ENCODE results near the gene PLEKHA5.

The PLEKHA5 gene

DNA sequence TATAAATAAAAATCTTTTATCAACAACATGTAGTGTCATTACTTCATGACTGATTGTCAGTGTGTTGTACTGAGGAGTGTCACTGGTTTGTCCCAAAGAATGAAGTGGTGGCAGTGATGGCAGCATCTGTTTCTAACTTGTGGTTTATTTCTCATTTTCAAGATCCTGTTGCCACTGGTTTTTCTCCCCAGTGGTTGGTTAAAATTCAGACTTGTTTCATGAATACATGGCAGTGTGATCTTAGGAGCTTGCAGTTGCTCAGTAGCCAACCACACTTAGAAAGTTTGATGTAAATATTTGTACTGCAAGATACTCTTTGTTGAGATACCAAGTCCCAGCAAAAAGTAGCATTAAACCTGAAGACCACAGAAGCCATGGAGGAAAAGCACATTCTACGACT is 69.8 kb downstream of the PLEKHA5 start:
- no peak for DNase-seq (ENCODE audit: low spot score)
- CTCF ChIA-PET, result interaction anchor here (0.5 to 0.6 kb wide), 3 partner anchors 25 to 920 kb away, joined by 3 to 4 read pairs (median 3); no protein-coding TSS in a partner anchor
- POLR2A ChIA-PET (ENCODE audit: low non-redundant PET), result no interaction called here
- TF ChIP-seq, protein P1, sequence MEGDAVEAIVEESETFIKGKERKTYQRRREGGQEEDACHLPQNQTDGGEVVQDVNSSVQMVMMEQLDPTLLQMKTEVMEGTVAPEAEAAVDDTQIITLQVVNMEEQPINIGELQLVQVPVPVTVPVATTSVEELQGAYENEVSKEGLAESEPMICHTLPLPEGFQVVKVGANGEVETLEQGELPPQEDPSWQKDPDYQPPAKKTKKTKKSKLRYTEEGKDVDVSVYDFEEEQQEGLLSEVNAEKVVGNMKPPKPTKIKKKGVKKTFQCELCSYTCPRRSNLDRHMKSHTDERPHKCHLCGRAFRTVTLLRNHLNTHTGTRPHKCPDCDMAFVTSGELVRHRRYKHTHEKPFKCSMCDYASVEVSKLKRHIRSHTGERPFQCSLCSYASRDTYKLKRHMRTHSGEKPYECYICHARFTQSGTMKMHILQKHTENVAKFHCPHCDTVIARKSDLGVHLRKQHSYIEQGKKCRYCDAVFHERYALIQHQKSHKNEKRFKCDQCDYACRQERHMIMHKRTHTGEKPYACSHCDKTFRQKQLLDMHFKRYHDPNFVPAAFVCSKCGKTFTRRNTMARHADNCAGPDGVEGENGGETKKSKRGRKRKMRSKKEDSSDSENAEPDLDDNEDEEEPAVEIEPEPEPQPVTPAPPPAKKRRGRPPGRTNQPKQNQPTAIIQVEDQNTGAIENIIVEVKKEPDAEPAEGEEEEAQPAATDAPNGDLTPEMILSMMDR (conservative IDR thresholded peaks at IDR 0.05; ENCODE audit: low read depth), result no peak
- H3K27ac ChIP-seq, result no peak overlapping the region

DNA sequence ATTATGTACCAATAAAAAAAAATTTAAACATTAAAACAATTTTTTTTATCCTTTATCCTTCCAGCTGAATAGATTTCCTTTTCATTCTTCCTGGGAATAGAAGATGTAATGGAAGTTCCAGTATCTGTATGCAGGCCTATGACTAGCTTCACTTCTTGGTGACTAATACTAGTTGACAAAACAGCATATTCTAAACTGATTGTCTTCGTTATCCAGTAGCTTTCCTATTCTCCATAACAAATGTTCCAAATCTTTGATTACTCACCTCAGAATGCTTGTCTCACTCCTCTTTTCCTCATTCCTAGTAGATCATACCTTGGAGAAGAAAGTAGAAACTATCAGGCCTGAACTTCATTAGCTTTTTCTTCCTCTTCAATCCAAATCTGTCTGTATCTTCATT is 70.7 kb downstream of the PLEKHA5 start:
- TF ChIP-seq, protein P1 (conservative IDR thresholded peaks at IDR 0.05; ENCODE audit: low read depth), result no peak
- ChIA-PET CTCF (no interaction called here), POLR2A (ENCODE audit: low non-redundant PET) (no interaction called here)
- no peak for DNase-seq (ENCODE audit: low spot score)
- H3K27ac ChIP-seq, result no peak overlapping the region

DNA sequence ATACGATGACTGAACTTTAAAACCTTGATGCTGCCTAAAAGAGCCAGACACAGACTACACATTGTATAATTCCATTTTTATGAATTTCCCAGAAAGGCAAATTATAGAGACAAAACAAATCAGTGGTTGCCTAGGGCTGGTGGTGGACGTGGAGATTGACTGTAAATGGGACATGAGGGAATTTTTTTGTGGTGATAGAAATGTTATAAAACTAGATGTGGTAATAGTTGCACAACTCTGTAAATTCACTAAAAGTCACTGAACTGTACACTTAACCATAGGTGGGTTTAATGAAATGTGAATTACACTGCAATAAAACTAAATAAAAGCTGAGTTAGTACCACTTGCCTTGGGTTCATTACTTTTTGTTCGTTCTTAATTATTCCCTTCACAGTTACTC is 72.1 kb downstream of the PLEKHA5 start:
- POLR2A ChIA-PET (ENCODE audit: low non-redundant PET), result no interaction called here
- CTCF ChIA-PET, result interaction anchor here (0.6 kb wide), 1 partner anchor 771 kb away, joined by 3 read pairs; no protein-coding TSS in a partner anchor
- H3K27ac ChIP-seq, result no peak overlapping the region
- DNase-seq (ENCODE audit: low spot score), result no peak
- TF ChIP-seq, protein P1 (conservative IDR thresholded peaks at IDR 0.05; ENCODE audit: low read depth), result no peak

DNA sequence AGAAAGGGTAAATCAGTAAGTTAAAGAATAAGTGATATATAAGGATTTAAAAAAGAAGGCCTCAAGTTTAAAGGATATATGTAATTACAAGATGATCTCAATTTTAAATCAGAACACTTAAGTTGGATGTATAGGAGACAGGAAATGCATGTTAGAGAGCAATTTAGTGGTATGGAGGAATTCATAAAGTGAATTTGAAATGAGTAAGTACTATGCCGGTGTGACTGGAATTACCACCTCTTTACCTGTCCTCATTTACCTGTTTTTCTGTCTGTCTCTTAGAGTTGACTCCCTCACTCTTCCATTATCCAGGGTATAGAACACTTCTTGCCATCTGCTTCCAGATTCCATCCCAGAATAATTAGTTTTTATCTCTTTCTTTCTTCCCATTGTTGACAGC is 73.5 kb downstream of the PLEKHA5 start:
- no peak for DNase-seq (ENCODE audit: low spot score)
- CTCF ChIA-PET, result no interaction called here
- H3K27ac ChIP-seq, result no peak overlapping the region
- POLR2A ChIA-PET (ENCODE audit: low non-redundant PET), result no interaction called here
- TF ChIP-seq, protein P1 (conservative IDR thresholded peaks at IDR 0.05; ENCODE audit: low read depth), result no peak

DNA sequence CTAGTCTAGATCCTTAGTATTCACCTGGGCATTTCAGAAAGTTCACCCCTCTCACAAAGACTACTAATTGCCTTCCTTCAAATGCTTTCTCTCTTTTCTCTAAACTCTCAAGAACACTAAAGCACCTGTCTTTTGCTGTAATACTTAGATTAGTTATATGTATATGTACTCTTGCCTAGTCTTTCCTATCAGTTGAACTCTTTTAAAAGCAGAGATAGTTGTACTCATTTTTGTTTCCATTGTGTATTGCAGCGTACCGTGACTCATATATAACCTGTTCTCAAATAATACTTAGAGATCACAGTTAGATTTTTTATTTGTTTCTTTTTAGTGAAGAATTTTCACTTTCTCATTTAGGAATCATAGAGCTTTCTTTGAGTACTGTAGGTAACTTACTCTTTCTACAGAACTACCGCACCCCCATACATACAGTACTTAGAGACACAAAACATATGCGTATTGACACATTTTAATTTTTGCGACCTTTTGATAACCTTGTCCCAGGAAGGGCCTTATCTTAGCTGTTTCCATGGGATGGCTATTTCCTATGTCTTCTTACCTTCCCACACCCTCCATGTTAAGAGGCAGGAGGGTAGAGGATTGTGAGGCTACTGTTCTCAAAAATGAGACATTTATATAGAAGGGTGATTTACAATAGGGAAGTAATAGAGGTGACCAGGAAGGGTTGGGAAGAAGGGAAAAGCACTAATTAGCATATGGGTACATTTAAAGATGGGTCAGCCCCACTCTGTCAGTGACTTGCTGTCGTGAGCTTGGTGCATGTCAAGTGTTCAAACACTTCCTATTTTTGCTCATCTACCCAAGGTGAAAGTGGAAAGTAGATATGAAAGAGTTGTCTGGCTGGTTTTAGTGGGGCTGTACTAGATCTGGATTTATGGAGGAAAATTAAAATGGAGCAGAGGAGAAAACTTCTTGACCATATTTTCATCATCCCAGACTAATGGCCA is 74.3 kb downstream of the PLEKHA5 start:
- DNase-seq (ENCODE audit: low spot score), result no peak
- no peak overlapping the region for H3K27ac ChIP-seq
- TF ChIP-seq, protein P1 (conservative IDR thresholded peaks at IDR 0.05; ENCODE audit: low read depth), result no peak
- ChIA-PET CTCF (no interaction called here), POLR2A (ENCODE audit: low non-redundant PET) (no interaction called here)

DNA sequence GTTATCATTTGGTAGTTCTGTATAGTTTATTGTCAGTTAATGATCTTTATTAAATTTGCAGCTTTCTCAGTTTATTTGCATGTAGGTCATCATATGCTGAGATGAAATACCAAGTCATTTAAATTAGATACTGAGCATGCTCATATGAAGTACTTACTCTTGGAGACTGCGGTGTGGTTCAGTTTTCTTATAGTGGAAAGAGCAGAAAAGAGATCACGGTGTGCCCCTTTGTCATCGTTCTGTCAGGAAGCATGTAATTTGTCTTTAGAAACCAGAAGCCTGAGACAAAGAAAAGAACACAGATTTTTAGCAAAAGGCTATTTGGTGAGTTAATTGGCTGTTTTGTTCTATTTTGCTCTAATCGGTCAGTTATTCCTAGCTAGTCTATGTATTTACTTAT is 75.6 kb downstream of the PLEKHA5 start:
- CTCF ChIA-PET, result no interaction called here
- TF ChIP-seq, protein P1 (conservative IDR thresholded peaks at IDR 0.05; ENCODE audit: low read depth), result no peak
- H3K27ac ChIP-seq, result no peak overlapping the region
- no peak for DNase-seq (ENCODE audit: low spot score)
- POLR2A ChIA-PET (ENCODE audit: low non-redundant PET), result no interaction called here

Data from RWPE1 (cell line).